Stimulated activated CD8-positive, alpha-beta memory T cell treated with anti-CD3 and anti-CD28 coated beads, Interleukin-12 subunit alpha, Interleukin-12 subunit beta, amount 100 ng/mL, for 4 hours (primary cell): ENCODE measurements around the gene VPS33A.
"Not testable (repeated sequence)": the region's sequence is repeated elsewhere in the genome, so short reads cannot be mapped to it uniquely, and the experiment has no call there.

Source experiments
- DNase-seq: peaks from one replicate; pipeline ENCODE4 v3.0.0-alpha.2; 2020; ENCODE audit warnings: low read depth

Gene VPS33A

DNA sequence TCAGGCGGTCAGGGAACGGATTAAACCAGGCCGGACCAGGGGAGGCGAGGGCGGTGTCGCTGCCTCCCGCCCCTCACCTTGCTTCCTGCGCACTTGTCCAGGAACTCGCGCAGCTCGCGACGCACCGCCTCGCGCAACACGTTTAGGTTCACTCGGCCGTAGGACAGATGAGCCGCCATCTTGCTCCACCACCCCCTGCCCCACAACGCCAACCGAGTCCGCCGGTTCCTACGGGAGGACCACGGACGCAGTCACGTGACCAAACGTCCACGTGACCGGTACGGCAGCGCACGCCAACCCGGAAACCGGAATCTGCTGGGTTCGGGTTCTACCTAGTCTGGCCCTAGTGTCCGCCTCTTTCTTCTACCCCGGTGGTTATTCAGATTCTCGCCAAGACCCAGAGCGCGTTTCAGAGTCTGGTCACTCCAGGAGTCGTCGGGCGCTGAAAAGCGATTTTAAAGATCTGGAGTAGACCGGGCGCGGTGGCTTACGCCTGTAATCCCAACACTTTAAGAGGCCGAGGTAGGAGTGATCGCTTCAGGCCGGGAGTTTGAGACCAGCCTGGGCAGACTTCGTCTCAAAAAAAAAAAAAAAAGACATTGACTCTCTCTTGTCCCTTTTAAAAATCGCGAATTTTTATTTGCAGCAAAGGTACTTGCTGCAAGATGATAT is at the start of gene VPS33A:
TSS of gene VPS33A (minus strand) at position 265 of the 672 bp plus-strand sequence. CDS start at position 179, 86 bp downstream.
- DNase-seq: peak; percentile 85

DNA sequence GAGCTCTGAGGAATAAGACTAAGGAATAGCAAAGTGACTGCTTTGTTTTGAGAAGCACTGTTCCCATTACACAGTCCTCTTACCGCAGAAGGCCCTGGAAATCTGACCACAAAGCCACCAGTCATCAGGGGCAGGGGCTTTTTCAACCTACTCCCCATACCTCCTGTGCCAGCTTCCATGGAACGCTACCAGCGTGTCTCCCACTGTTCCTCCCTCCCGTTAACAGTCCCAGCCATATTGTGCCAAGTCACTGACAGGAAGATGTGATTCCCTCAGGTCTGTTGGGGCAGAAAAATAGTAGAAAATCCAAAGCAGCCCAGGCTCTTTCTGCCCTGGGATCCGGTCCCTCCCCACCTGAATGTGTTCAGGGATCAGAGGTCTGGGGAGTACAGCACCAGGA is 46.6 kb upstream of the VPS33A start:
- DNase-seq: no peak

DNA sequence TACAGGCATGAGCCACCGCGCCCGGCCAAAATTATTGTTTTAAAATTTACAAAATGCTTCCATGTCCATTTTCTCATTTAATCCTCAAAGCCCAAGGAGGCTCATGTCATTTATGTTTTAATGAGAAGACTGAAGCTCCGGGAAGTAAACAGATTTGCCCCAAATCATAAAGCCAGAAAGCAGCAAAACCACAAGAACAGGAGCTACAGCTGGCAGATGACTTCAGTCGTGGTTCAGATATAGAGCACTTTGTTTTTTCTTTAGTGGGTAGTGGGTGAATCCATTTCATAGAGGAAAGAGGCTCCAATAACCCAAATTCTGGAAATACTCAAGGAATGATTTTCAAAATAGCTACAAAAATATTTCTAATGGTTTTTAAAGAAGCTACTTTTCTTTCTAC is 45.4 kb upstream of the VPS33A start:
- DNase-seq: no peak

DNA sequence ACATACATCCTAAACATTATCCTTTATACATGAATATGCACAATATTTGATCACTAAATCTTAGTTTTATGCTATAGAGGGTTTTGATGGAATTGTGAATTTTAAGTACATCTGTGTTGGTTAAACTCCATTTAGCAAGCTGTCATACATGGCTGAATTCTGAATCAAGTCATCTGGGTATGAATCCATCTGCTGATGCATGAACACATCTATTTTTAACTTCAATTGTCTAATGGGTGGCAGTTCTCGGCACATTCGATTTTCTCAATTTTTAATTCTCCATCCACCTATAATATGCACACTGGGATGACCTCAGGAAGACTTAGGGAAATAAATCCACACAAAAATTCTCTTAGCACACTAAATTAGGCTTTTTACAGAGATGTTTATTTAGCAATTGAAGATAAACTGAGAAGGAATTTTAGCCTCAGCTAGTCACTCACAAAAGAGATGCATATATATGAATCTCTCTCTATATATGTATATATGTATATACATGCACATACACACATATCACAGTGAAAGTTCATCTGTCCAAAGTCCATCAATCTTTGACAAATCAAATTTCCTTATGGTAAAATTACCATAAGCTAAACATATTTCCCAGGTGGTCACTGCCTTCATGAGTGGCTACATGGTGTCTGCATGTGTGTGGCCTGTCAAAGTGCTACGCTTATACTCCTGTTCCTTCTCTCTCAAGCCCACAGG is 44.5 kb upstream of the VPS33A start:
- DNase-seq: no peak

DNA sequence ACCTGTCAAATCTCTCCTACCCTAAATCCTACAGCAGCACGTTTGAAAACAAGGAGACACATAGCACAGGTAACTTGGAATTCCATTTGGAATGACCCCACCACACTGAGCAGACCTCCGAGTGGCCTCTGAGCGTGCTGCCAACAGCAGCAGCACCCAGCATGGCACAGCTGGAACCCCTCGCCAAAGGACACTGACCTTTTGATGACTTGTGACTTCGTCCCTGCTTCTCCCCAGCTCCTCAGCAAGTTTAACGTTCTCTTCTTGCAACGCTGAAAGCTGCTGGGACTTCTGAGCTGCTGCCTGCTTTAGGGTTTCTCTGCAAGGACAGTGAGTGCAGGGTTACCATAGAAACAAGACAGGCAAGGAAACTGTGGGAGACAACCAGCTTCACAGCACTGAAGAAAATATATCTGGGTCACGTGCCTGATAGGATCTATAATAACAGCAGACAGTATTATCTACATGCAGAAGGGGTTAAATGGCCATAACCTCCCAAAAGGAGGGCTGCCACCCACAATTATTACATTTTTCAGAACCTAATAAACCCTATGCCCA is 43.3 kb upstream of the VPS33A start:
- DNase-seq: no peak

DNA sequence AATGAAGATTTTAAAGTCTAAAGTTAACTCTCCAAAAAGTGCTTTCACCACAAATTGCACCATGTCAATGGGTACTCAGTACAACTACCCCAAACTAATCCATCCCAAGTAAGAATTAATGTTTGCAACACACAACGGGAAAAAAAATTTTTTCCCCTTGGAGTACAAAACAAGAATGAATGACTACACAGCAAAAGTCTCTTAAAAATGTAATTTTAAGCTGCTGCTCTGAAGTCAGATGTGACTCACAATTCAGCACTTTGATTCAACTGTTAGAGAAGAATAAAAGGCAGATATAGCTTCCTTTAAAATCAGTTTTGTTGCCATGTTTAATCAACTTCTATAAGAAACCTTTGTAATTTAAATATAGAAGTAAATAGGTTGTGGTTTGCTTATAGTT is 42.5 kb upstream of the VPS33A start:
- DNase-seq: no peak

DNA sequence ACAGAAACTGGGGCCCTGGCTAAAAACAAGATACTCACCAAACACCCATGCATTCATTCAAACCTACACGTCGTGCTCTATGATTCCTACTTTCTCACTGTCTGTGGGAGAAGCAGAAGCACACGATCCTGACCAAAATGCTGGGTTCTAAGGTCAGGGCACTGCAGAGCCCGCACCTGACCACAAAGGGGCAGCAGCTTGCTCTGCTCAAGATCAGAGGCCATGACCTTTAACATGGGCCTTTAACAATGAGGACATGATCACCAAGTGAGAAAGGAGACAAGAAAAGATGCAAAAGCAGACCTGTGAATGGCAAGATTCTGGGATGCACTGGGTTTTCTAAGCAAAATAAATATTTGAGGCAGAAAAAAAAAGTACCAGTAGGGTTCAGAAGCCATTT is 40.1 kb upstream of the VPS33A start:
- no peak for DNase-seq

DNA sequence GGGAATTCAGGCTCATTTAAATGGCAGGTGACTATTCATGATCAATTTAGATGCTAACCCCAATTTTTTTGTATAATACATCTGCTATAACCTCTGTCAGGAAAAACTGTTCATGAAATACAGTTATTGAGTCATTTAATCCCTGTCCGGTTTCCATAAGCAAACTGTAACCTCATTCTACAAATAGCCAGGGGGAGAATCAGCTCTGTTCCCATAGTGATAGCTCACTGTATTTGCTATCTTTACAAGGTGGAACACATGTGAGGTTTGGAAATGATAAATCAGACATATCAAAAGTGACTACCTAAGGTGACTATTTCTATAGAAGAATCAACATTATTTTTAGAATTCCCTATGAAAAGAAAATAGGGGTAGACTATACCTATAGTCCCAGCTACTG is 38.6 kb upstream of the VPS33A start:
- DNase-seq: no peak

DNA sequence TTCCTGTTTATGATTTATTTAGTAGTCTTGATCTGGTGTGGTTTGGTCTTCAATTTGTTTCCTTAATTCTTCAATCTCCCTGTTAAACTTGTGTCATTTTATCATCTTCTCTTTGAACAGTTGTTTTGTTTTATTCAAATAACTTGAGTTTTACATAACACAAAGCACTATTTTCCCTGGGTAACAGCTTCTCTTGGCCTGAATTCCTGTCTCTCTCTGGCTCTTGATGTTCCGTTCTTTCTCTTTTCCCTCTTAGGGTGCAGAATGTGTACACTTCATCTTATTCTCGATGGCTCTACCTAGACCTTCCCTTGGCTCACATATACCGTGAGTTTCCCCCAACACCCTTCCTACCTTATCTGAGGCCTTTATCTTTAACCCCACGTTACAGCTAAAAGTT is 36.8 kb upstream of the VPS33A start:
- DNase-seq: no peak

DNA sequence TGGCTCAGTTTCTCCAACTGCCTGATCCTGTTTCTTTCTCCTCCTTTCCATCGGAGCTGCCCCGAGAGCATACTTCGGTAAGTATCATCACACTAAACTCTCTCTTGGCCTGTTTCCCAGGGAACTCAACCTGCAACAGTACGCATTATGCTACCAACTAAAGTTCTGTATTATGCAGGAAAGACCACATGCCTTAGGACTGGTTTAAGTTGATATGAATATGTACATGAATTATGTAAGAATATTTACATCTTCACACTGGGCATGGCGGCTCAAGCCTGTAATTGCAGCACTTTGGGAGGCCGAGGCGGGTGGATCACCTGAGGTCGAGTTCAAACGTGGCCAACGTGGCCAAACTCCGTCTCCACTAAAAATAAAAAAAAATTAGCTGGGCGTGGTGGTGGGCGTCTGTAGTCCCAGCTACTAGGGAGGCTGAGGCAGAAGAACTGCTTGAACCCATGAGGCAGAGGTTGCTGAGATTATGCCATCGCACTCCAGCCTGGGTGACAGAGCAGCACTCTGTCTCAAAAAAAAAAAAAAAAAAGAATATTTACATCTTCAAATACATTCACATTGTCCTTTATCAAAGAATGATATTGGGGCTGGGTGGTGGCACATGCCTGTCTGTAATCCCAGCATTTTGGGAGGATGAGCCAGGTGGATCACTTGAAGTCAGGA is 31.9 kb upstream of the VPS33A start:
- DNase-seq: no peak

DNA sequence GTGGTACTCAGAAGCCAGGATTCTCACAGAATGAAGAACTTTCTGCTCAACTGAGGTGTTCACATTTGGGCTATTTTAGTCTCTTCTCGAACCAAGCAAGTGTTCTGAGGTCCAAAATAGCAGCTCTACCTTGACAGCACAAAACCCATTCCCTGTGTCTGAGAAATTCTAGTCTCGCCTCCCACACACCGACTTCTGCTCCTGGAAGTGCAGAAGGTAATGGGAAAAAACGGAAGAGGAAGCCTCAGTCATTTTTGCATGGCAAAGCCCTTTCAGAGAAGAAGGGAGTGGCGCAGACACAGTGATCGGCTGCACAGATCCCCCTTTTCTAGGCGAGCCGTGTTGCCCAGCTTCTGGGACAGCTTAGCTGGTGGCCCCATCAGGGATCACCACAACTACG is 31.2 kb upstream of the VPS33A start:
- DNase-seq: no peak

DNA sequence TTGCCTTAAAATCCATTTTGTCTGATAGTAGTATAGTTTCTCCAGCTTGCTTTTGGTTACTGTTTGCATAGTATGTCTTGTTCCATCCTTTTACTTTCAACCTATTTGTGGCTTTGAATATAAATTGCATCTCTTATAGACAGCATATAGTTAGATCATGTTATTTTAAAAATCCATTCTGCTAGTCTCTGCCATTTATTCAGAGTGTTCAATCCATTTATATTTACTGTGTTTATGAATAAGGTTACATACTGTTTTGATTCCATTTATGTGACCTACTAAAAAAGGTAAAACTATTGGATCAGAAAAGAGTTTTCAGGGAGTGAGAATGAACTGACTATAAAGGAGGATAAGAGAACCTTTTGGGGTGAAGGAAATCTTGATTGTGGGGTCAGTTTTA is 29.6 kb upstream of the VPS33A start:
- no peak for DNase-seq

DNA sequence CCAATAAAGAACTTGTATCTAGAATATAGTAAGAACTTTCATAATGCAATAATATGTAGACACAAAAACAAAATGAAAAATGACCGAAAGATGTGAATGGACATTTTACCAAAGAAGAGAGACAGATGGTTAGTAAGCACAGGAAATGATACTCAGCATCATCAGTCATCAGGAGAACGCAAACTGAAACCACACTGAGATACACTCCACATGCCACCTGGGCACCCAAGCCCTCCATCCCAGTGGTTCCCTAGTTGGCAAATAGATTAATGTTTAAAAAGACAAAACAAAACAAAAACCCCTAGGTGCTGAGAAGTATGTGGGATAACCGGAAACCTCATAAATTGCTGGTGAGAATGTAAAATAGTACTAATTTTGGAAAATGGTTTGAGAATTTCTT is 26.8 kb upstream of the VPS33A start:
- no peak for DNase-seq

DNA sequence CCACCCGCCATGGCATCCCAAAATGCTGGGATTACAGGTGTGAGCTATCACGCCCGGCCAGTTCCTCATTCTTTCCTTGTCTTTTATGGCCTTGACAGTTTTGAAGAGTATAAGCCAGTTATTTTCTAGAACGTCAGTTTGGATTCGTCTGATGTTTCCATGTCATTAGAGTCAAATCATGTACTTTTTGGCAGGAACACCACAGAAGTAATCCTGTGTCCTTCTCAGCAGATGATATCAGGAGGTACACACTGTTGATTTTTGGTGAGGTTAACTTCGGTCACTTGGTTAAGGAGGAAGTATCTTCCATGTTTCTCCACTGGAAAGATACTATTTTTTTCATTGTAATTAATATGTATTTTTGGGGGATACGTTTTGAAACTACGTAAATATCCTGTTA is 25.1 kb upstream of the VPS33A start:
- DNase-seq: no peak

DNA sequence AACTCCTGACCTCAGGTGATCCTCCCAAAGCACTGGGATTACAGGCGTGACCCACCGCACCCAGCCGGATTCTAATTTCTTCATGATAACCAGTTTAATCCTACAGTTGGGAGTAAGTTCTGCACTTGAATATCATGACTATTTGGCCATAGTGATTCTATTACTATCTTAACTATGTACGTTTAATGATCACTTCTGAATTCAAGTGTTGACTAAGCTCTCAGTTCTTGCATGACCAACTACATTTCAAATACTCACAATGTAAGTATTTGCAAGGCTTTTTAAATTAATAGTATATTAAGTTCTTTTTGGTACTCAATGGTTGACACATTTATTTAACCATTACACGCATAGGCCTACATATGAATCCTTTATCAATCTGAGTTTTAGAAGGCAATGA is 17.4 kb upstream of the VPS33A start:
- DNase-seq: no peak

DNA sequence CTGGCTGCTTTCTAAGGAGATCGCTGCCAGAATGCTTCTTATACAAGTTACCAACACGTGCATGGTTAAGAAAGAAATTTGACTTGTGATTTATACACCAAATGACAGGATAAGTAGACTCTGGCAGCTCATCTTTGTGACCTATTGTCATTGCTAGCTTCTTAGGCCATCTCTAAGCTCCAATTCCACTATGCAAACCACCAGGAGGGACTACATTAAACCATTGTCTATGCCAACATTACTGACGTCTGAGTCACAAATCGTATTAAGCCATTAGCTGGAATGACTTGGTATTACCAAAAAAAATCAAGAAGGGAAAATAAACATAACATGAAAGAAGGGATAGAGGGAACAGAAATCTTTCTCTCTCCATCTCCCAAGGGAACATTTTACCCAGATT is 15.8 kb upstream of the VPS33A start:
- DNase-seq: no peak

DNA sequence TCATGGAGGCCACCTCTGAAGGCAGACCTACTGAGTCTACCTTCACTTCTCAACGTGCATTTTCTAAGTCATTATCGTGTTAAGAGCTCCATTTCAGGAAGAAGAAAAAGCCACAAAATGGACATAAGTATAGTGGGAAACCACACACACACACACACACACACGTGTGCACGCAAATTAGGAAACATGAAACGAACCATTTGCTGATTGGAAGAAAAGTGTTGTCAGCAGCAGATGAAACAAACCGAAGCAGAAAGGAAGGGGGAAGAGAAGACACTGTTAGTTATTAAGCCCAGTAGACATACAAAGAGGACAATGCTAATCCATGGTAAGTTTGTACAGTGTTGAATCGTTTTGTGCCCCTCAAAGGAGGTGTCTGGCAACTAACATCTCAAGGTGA is 9.9 kb upstream of the VPS33A start:
- DNase-seq: no peak

DNA sequence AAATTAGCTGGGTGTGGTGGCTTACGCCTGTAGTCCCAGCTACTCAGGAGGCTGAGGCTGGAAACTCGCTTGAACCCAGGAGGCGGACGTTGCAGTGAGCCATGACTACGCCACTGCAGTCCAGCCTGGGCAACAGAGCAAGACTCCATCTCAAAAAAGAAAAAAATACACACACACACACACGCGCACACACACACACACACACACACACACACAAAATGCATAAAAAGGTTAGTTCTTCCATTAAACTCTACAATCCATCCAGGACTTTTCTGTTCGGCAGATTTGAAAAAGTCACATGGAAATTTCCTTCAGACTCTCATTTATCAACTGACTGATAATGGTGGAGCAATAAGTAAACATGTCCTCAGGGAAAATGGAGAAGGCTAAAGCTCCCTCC is 9.2 kb upstream of the VPS33A start:
- no peak for DNase-seq

DNA sequence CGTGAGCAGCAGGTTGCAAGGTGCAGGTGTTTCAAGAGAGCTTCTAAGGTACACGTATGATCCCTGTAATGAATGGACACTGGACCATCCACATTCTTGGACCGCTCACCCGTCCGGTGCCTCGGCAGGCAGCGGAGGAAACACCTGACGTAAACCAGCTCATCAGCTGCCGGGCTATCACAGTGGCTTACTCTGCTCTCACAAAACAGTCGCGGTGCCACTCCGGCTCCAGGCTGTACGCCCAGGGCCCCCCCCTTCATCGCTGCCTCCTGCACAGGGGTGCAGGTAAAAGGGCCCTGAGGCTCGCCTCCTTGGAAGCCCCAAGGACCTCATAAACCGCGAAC is 436 bp downstream of the VPS33A start:
- DNase-seq: no peak

DNA sequence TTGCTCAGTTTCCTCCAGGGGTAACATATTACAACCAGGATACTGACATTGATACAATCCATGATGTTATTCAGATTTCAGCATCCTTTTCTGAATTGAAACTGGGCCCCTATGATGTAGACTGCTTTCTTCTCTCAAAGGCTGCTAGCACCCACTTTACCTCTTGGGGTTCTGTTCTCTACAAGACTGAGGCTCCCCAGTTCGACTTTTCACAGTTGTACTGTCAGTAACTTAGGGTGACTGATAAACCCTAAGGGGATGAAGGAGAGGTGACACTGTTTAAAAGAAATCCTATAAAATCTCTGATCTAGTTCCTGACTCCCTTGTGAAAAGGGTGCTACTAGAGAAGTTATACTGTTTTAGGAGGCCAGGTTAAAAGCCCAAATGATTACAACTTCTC is 818 bp downstream of the VPS33A start:
- DNase-seq: no peak

DNA sequence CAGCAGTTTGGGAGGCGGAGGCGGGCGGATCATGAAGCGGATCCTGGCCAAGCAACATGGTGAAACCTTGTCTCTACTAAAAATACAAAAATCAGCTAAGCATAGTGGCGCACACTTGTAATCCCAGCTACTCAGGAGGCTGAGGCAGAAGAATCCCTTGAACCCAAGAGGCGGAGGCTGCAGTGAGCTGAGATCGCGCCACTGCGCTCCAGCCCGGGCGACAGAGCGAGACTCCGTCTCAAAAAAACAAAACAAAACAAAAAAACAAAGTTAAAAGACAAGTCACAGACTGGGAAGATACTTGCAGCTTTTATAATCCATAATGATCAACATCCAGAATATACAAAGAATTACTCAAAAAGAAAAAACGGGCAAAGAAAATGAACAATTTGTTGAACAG is 5.6 kb downstream of the VPS33A start:
- not testable (repeated sequence) for DNase-seq

DNA sequence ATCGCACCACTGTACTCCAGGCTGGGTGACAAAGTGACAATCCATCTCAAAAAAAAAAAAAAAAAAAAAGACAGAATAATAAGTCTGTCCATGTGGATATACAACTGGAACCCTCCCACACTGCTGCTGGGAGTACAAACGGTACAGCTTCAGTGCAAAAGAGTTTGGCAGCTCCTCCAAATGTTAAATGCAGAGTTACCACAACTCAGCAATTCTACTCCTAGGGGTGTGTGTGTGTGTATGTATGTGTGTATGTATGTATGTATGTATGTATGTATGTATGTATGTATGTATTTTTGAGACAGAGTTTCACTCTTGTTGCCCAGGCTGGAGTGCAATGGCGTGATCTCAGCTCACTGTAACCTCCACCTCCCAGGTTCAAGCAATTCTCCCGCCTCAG is 7.4 kb downstream of the VPS33A start:
- DNase-seq: not testable (repeated sequence)

DNA sequence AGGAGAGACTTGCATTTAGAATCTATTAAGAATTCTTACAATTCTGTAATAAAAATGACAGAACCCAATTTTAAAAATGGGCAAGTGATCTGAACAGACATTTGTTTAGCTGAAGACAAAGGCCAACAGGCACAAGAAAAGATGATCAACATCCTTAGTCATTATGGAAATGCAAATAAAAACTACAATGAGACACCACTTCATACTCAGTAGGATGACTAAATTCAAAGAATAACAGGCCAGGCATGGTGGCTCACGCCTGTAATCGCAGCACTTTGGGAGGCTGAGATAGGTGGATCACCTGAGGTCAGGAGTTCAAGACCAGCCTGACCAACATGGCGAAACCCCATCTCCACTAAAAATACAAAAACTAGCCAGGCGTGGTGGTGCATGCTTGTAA is 7.8 kb downstream of the VPS33A start:
- DNase-seq: not testable (repeated sequence)
